WI38 (cell line): Measurements from ENCODE around the gene DDX41.

Experiments
- H3K4me3 ChIP-seq: 2 replicates; pipeline ENCODE4 v1.5.1; 2011; ENCODE audit warnings: low read depth, mild to moderate bottlenecking, control low read depth, low read length
- TF ChIP-seq, protein P1 (sequence below): IDR thresholded peaks from 2 replicates; pipeline ENCODE4 v1.5.1; 2012; ENCODE audit warnings: low read depth, mild to moderate bottlenecking, control low read depth, low read length

DDX41 gene

GRCh38 chr5:177496070-177496726, 20.6 kb downstream of the DDX41 start:
- TF ChIP-seq, protein P1, sequence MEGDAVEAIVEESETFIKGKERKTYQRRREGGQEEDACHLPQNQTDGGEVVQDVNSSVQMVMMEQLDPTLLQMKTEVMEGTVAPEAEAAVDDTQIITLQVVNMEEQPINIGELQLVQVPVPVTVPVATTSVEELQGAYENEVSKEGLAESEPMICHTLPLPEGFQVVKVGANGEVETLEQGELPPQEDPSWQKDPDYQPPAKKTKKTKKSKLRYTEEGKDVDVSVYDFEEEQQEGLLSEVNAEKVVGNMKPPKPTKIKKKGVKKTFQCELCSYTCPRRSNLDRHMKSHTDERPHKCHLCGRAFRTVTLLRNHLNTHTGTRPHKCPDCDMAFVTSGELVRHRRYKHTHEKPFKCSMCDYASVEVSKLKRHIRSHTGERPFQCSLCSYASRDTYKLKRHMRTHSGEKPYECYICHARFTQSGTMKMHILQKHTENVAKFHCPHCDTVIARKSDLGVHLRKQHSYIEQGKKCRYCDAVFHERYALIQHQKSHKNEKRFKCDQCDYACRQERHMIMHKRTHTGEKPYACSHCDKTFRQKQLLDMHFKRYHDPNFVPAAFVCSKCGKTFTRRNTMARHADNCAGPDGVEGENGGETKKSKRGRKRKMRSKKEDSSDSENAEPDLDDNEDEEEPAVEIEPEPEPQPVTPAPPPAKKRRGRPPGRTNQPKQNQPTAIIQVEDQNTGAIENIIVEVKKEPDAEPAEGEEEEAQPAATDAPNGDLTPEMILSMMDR, result peak; percentile 42
- H3K4me3 ChIP-seq, result peak overlapping the region; percentile 88

- TF ChIP-seq, protein P1, result no peak
- H3K4me3 ChIP-seq, result peak overlapping the region; percentile 88
These were observed 21.3 kb downstream of the DDX41 start for GRCh38 chr5:177495243-177496060.

- TF ChIP-seq, protein P1, result peak; percentile 45; the same call in 1 of the 2 replicates
- peak overlapping the region; percentile 88 for H3K4me3 ChIP-seq
These were observed 22.2 kb downstream of the DDX41 start for GRCh38 chr5:177494346-177495195.

GRCh38 chr5:177493795-177494345, 22.9 kb downstream of the DDX41 start:
- peak overlapping the region; percentile 39 for H3K4me3 ChIP-seq
- TF ChIP-seq, protein P1, result no peak

- no peak overlapping the region for H3K4me3 ChIP-seq
- TF ChIP-seq, protein P1, result no peak
These were observed 23.9 kb downstream of the DDX41 start for GRCh38 chr5:177492841-177493240.

DNA sequence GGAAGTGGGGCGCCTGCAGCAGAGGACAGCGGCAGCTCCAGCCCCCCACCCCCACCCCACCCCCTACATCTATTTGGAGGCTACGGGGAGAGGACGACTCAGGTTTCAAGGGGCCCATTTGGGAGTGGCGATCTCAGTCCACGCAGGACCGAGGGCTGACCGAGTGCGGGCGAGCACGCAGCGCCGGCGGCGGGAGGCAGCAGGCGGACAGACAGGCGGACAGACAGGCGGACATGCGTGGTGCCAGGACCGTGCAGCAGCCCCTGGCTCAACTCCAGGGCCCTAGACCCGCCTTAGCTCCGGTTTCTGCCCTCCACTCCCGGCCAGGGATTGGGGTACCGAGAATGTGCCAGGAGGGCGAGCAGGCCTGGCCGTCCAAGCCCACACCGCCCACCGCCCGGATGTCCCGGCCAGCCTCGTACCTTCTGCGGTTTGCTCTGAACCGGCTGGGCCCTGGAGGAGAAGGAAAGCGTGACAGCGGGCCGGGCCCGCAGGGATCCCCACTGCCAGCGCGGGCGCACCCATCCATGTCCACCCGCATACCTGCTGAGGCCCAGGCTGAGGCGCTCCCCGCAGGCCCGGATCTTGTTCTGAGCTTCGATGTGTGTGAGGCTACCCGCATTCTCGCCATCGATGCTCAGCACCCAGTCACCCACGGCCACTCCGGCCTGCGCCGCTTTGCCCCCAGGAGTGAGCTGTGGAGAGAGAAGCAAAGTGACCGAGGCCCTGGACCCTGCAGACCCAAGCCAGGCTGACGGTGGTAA, 24.6 kb downstream of the DDX41 start:
- no peak overlapping the region for H3K4me3 ChIP-seq
- TF ChIP-seq, protein P1, result no peak
